ENCODE measurements around the gene DUSP28. TPM values are rescaled to one million over a fixed set of nuclear protein-coding genes. Genes with fewer than 3 reads are reported as not detected.

The DUSP28 gene
- total and polyA plus RNA-seq, 2 of the 13 experiments (the other 11 are each of a cell fraction or from before 2014, with no cell fraction given) = 5.2 to 8.6 TPM

GRCh38 chr2:240564561-240565332 is 4.6 kb downstream of the DUSP28 start (continued):
- no peak for TF ChIP-seq DNMT3B (CRISPR knock-in tag; conservative IDR thresholded peaks at IDR 0.05)
- no peak for TF ChIP-seq ZNF687 (CRISPR knock-in tag; IDR thresholded peaks at IDR 0.05)
- no peak for TF ChIP-seq ZNF558 (CRISPR knock-in tag; IDR thresholded peaks at IDR 0.05; ENCODE audit: borderline replicate concordance)
- peak; percentile 27; the same call in 1 of the 2 replicates for TF ChIP-seq ZNF776 (CRISPR knock-in tag; IDR thresholded peaks at IDR 0.05)
- TF ChIP-seq MXD4 (CRISPR knock-in tag; IDR thresholded peaks at IDR 0.05) = no peak
- no peak for TF ChIP-seq ZNF761 (CRISPR knock-in tag; conservative IDR thresholded peaks at IDR 0.05)
- TF ChIP-seq ZBTB38 (CRISPR knock-in tag; IDR thresholded peaks at IDR 0.05) = no peak
- TF ChIP-seq SKIL (CRISPR knock-in tag; IDR thresholded peaks at IDR 0.05; ENCODE audit: borderline replicate concordance) = no peak
- no peak for TF ChIP-seq PRPF4 (IDR thresholded peaks at IDR 0.05; ENCODE audit: low read depth, low read length, poor library complexity, severe bottlenecking)
- TF ChIP-seq ZNF773 (CRISPR knock-in tag; IDR thresholded peaks at IDR 0.05; ENCODE audit: borderline replicate concordance) = no peak
- TF ChIP-seq ZMAT5 (CRISPR knock-in tag; IDR thresholded peaks at IDR 0.05; ENCODE audit: borderline replicate concordance, low read depth) = no peak
- TF ChIP-seq IRF9 (CRISPR knock-in tag; IDR thresholded peaks at IDR 0.05; ENCODE audit: borderline replicate concordance) = no peak
- TF ChIP-seq SP2 (CRISPR knock-in tag; IDR thresholded peaks at IDR 0.05) = no peak
- no peak for TF ChIP-seq ZMYM3 (CRISPR knock-in tag; IDR thresholded peaks at IDR 0.05)
- TF ChIP-seq SRSF9 (IDR thresholded peaks at IDR 0.05; ENCODE audit: borderline replicate concordance, insufficient read depth, low read depth, low read length, poor library complexity, severe bottlenecking) = no peak
- TF ChIP-seq THAP11 (CRISPR knock-in tag; IDR thresholded peaks at IDR 0.05) = no peak
- TF ChIP-seq ZNF274 (CRISPR knock-in tag; IDR thresholded peaks at IDR 0.05) = peak; percentile 66; the same call in 1 of the 2 replicates
- TF ChIP-seq ATF5 (CRISPR knock-in tag; IDR thresholded peaks at IDR 0.05; ENCODE audit: low read depth) = no peak
- TF ChIP-seq NFE2L1 (CRISPR knock-in tag; IDR thresholded peaks at IDR 0.05; ENCODE audit: borderline replicate concordance) = no peak
- no peak for TF ChIP-seq ZKSCAN8 (CRISPR knock-in tag; IDR thresholded peaks at IDR 0.05; ENCODE audit: borderline replicate concordance)
- TF ChIP-seq REL (CRISPR knock-in tag; conservative IDR thresholded peaks at IDR 0.05) = no peak
